COR-L47 (cell line): Measurements from ENCODE around the gene DNAJB2.
A peak's percentile ranks its signal among the peaks of the same experiment; 100 is the strongest.
"Not testable (repeated sequence)": the region's sequence is repeated elsewhere in the genome, so short reads cannot be mapped to it uniquely, and the experiment has no call there.

ENCODE experiments used
- DNase-seq: peaks from one replicate; lab custom pipeline; 2025; lab: John Stamatoyannopoulos, UW

Gene DNAJB2

DNA sequence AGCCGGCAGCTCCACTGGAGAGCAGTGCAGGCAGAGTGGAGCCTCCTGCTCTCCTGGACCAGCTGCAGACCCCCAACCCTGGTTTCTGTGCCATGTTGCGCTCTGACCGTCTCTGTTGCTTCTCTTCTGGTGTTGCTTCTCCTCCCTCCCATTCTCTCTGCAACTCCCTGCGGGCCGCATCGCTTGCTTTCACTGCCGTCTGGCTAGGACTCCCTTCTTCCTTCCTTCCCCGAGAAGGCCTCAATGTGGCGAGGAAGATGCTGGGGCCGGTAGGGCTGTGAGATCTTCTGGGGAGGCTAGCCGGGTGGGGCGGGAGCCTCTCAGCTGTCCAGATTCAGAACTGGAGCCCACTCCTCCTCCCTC lies 6.2 kb downstream of the DNAJB2 start:
- DNase-seq = no peak

DNA sequence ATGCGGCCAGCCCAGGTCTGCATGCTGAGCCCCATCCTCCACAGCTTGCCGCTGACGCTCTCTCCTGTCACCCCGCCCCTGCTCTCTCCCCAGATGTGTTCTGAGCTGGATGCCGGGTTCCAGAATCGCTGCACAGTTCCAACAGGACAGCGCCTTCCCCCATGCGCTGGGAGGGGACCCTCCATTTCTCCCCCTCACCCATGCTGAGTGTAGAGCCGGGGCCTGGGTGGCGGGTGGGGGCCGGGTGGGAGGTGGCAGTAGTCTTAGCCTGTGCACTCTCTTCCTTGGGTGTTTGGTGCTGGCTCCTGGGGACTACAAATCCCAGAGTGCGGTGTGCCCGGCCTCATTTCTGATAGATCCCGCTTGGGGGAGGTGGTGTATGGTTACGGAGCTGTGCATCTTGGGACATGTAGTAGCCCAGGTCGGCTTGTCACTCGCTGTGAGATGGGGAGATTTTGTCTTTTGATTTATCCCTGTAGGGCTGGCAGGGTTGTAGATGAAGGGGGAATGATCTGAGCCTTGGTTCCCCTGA lies 6.8 kb downstream of the DNAJB2 start:
- no peak for DNase-seq

DNA sequence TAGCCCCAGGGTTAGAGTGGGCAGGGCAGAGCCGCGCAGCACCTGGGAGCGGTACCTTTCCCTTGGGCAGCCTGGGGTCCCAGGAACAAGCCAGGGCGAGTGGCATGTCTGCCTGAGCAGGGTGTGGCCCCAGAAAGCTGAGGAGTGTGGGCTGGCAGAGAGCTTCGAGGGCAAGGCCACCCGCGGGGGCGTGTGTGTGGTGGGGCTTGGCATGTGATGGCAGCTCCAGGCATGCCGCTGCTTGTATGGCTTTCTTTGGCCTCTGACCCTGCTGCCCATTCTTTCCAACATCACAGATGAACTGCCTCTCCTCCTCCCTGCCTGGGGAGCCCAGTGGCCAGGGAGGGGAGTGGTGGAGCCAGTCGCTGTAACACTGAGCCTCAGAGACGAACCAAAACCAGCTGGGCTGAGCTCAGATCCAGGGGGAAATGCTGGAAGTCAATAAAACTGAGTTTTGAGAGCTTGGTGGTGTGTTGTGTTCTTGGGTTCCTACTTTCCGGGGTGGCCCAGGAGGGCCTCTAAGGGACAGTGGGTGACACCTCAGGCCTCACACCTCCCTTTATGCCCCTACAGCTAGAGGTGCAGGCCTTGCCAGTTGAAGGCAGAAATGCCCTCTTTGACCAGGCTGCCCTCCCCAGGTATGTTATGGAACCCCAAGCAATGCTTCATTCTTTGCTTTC lies 7.4 kb downstream of the DNAJB2 start:
- DNase-seq = no peak

DNA sequence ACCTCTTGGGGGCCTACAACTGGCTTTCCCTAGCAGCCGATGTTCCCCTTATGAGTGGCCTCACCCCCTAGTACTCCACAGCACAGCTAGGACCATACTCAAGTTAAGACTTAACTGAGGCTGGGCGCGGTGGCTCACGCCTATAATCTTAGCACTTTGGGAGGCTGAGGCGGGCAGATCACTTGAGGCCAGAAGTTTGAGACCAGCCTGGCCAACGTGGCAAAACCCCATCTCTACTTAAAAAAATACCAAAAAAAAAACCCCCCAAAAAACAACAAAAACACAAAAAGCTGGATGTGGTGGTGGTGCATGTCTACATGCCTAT lies 7.9 kb downstream of the DNAJB2 start:
- not testable (repeated sequence) for DNase-seq

DNA sequence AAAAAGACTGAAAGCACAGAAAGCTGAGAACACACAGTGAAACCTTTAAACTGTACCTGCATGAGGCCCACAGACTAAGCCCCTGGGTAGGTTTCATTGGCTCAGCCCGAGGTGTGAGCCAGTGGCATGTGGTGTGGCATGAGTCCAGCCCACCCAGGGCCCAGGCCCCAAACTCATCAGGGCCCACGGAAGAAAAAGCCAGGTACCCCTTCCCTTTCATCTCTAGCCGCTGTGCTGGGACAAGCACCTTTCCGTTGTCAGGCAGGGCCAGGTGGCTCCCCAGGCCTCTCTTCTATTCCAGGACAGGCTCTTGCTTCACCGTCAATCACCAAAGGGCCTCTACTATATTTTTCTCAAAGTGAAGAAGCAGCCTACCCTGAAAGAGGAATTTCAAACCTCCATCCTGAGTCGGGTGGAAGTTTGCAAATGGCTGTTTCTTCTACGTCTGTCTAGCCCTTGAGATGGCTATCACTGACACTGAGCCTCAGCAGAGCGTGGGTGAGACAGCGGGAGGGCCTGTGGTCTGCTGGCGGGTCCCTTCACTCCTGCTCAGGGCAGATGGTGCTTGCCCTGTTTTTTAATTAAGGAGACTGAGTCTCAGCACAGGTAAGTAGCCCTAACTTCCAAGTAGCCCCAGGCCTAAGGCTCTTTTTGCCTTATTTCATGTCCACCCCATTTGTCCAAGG lies 8.6 kb downstream of the DNAJB2 start:
- DNase-seq = no peak

DNA sequence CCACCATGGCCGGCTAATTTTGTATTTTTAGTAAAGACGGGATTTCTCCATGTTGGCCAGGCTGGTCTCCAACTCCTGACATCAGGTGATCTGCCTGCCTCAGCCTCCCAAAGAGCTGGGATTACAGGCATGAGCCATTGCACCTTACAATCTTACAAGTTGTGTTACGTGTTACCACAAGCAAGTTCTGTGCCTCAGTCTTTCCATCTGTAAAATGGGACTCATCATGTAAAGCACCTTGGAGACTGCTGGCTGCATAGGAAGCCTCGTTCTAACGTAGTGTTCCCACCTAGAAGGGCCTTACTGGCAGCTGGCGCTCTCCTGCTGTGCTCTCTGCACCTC lies 10.0 kb downstream of the DNAJB2 start:
- DNase-seq = no peak

DNA sequence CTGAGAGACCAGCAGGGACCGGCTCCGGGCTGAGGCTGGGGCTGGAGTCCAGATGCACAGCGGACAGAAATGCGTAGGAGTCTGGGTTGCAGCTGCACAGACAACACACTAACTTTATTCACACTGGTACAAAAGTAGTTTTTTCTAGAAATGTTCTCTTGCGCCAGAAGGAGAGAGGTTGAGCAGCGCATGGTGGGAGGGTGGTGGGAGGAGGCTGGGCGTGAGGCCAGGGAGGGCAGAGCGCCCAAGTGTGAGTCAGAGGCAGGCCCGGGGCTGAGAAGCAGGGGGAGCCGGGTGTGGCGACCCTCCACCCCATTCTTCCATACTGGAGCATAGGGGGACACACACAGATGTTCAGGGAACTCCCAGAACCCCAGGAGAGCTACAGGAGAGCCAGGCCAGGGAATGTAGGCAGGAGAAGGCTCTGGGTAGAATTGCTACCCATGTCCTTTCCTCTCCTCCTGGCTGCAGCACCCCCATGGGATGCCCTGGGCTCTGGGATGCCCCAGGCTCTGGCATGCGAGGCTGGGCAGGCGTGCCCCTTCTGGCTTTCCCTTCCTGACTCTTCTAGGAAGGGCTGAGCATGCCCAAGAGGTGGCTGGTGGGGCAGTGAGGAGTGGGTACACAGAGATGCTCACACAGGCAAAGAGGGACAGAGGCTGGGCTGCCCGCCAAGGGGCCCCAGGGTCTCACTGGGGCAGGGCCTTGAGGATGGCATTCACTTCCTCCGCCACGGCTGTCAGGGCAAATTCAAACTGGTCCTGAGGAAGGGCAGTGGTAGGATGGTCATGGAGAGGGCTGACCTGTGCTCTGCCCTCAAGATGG lies 10.6 kb downstream of the DNAJB2 start:
- no peak for DNase-seq

- DNase-seq = no peak
Measured at GRCh38 chr2:219290381-219291171, 11.4 kb downstream of the DNAJB2 start.

DNA sequence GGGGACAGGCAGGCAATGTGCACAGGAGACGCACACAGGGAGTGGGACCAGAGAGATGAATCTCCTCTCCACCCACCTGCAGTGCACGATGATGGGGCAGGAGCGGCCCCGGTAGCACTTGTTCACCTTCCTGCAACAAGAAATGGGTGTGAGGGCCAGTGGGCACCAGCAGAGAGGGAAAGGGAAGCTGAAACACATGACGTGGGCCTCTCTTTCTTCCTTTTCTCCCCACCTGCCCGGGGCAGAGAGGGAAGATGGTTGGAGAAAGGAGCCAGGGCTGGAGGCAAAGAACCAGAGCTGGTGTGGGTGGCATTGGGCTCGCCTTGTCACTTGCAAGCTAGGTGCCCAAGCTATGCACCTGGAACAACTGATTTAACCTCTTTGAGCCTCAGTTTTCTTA lies 12.2 kb downstream of the DNAJB2 start:
- DNase-seq = no peak

GRCh38 chr2:219291910-219292490 lies 12.8 kb downstream of the DNAJB2 start:
- DNase-seq = no peak

DNA sequence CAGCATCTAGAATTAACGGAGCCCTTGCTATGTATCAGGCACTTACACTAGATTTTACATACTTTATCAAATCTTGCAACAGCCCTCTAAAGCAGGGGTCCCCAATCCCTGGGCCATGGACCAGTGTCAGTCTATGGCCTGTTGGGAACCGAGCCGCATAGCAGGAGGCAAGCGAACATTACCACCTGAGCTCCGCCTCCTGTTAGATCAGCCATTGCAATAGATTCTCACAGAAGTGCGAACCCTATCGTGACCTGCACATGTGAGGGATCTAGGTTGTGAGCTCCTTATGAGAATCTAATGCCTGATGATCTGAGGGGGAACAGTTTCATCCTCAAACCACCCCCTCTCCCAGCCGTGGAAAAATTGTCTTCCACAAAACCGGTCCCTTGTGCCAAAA lies 13.4 kb downstream of the DNAJB2 start:
- DNase-seq = no peak

DNA sequence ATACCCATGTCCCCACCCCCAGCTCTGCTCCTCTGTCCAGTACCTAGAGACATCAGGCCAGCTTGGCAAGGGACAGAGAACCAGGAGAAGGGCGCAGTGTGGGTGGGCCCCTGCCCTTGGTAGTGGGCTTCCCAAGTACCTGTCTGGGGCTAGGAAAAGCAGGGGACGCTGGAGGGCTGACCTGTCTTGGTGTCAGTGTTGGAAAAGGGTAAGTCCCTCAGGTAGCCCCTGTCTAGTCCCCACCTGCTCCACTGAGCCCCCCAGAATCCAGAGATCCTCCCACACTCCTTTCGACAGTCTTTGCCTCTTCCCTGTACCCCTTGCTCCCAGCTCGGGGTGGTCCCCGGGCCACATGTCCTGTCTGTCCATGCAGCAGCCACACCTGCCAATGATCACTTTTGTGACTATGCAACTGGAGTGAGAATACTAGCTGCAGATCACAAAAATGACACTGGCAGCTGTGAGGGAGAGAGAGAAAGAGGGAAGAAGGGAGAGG lies 14.6 kb downstream of the DNAJB2 start:
- no peak for DNase-seq

GRCh38 chr2:219294356-219295351 lies 15.5 kb downstream of the DNAJB2 start:
- peak; percentile 64 for DNase-seq

DNA sequence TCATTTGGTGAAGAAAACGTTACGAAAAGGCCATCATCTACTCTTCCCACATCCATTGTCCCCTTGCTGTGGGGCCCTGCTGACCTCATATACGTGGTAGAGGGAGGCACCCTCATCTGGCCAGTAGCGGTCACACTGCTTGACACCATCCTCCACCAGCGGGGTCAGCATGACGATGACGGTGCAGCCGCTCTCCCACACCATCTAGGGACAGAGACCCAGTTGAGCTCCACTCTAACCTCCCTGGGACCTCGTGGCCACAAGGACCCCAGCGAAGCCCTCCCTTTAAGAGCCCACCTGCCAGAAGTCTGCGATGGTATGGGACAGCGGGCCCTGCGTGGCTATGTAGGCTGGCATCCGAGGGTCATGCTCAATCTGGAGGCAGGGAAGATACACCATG lies 17.0 kb downstream of the DNAJB2 start:
- DNase-seq = no peak

- DNase-seq = no peak
Measured at GRCh38 chr2:219296631-219297391, 17.6 kb downstream of the DNAJB2 start.

DNA sequence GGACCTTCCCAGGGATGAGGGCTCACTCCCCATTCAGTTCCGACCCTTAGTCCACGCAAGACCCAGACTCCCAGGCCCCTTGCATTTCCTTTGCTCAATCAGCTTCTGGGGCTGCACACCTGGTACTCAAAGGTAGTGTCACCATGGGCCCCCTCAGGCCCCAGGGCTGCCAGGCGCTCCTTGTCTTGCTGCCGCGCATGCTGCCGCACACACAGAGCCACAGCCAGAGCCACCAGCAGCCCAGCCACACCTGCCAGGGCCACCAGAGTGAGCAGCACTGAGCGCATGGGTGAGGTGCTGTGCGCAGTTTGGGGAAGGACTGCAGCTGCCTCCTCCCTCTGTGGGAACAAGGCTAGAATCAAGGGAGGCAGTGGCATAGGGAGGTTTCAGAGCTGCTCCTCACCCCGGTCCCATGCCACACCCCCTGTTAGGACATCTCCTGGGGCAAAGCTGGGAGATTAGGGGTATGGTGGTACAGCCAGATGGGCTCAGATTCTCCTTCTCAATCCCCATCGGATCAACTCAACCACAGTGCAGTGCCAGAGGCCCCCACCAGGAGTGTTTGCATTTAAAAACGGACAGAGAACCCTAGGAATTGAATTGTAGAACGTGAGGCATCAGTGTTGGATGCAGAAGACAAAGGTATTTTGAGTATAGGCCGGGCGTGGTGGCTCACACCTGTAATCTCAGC lies 18.7 kb downstream of the DNAJB2 start:
- DNase-seq = no peak

GRCh38 chr2:219298759-219299371 lies 19.7 kb downstream of the DNAJB2 start:
- peak; percentile 56 for DNase-seq

DNA sequence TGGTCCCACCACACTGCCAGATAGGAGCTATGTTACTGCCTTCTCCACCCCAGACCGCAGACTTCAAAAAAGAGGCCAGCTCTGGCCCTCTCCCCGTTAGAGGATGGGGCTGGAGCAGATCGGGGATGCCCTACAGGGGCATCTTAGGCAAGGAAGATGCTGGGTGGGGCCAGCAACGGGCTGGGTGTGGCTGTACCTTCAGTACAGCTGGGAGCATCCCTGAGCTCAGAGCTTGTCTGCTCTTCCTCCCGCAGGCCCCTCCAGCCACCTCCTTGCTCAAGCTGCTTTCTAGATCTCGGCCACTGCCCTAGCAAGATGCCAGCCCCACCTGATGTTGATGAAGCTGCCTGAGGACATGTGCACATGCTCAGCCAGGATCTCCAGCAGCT lies 20.2 kb downstream of the DNAJB2 start:
- DNase-seq = no peak

GRCh38 chr2:219300022-219300421 lies 20.9 kb downstream of the DNAJB2 start:
- DNase-seq = no peak
